Spleen (tissue), 11 donors: ENCODE measurements around the gene ATF1. TPM values are rescaled to one million over a fixed set of nuclear protein-coding genes. Genes with fewer than 3 reads are reported as not detected.

Experiments
- DNase-seq: peaks from one replicate; pipeline ENCODE4 v3.0.0-alpha.2; 2020
- H3K27ac ChIP-seq, 8 donors: fragments of 200-600 bp; sonication (generic) in 7 of 8; 1 replicate in 4 of 8; 2 replicates in 4 of 8; pipeline versions ENCODE4 v1.5.0 to v1.8.0; 2016 to 2021; ENCODE audit warnings: inconsistent platforms in 4 of 8, mild to moderate bottlenecking in 4 of 8, moderate library complexity in 1 of 8
- H3K27me3 ChIP-seq, 7 donors: fragments of 200-600 bp; sonication (generic) in 6 of 7; replicated peaks in 1 of 7; 1 replicate in 4 of 7; 2 replicates in 3 of 7; pipeline versions ENCODE4 v1.5.0 to v1.8.0; 2016 to 2021; ENCODE audit warnings: inconsistent platforms in 3 of 7, mild to moderate bottlenecking in 1 of 7
- H3K36me3 ChIP-seq, 6 donors: fragments of 200-600 bp; sonication (generic) in 5 of 6; 1 replicate in 4 of 6; 2 replicates in 2 of 6; pipeline versions ENCODE4 v1.5.0 to v1.8.0; 2016 to 2021; ENCODE audit warnings: inconsistent platforms in 2 of 6
- H3K4me1 ChIP-seq, 6 donors: fragments of 200-600 bp; sonication (generic) in 5 of 6; 1 replicate in 3 of 6; 2 replicates in 3 of 6; pipeline versions ENCODE4 v1.5.0 to v1.8.0; 2016 to 2021; ENCODE audit warnings: inconsistent platforms in 3 of 6
- H3K4me3 ChIP-seq, 8 donors: fragments of 200-600 bp; sonication (generic) in 7 of 8; 1 replicate in 4 of 8; 2 replicates in 4 of 8; pipeline versions ENCODE4 v1.5.0 to v1.8.0; 2016 to 2021; ENCODE audit warnings: inconsistent platforms in 4 of 8, mild to moderate bottlenecking in 4 of 8, moderate library complexity in 2 of 8
- H3K9me3 ChIP-seq, 8 donors: fragments of 200-600 bp; sonication (generic) in 7 of 8; 1 replicate in 4 of 8; 2 replicates in 4 of 8; pipeline versions ENCODE4 v1.5.0 to v1.8.0; 2016 to 2021; ENCODE audit warnings: inconsistent platforms in 4 of 8
- CTCF ChIP-seq, 11 experiments: fragments of 200-600 bp in 7 of 11; fragments of 450-650 bp in 4 of 11; sonication (generic) in 4 of 11; IDR thresholded peaks in 8 of 11; conservative IDR thresholded peaks in 3 of 11; 1 replicate in 7 of 11; 2 replicates in 4 of 11; pipeline versions ENCODE4 v1.4.0 to v1.8.0; 2016 to 2021; ENCODE audit warnings: antibody characterized with exemption in 11 of 11, inconsistent platforms in 4 of 11, mild to moderate bottlenecking in 1 of 11
- POLR2A ChIP-seq, 3 donors: fragments of 450-650 bp; IDR thresholded peaks; one replicate each; pipeline ENCODE4 v1.5.1; 2017; ENCODE audit warnings: antibody characterized with exemption in 3 of 3, mild to moderate bottlenecking in 1 of 3
- POLR2AphosphoS5 ChIP-seq, 3 donors: sonication (generic); formaldehyde crosslinking; IDR thresholded peaks; one replicate each; pipeline ENCODE4 v1.5.1; 2017; ENCODE audit warnings: antibody characterized with exemption in 3 of 3
- WGBS, 5 donors: extraction: QIAGEN DNeasy Blood & Tissue Kit in 3 of 5; methylation state at CpG; one replicate each; pipeline versions ENCODE4 v1.1.5 to v1.1.7; 2013 to 2018; 5-methylcytosine and 5-hydroxymethylcytosine counted together
- intact Hi-C: fragments of 100-400 bp; cut with DNase I; formaldehyde crosslinking; loops from one replicate; pipeline ENCODE4 v1.15.0; 2023; ENCODE audit warnings: low total_unique reads
- polyA plus RNA-seq, 3 donors: library from polyadenylated mRNA; stranded (reverse); fragments of 200-250 nt; gene quantifications; one replicate each; pipeline ENCODE4 v1.2.1, GENCODE V29; 2013
- total RNA-seq, 7 donors: library from RNA; depleted of rRNA in 3 of 7; stranded (reverse); fragments of >200 nt in 3 of 7; fragmentation: NEBNext Ultra II Directional in 4 of 7; extraction: Animal tissue kit (Norgen Biotek cat#: 25700) in 4 of 7; gene quantifications; one replicate each; pipeline versions ENCODE4 v1.1.0 to v1.2.1, GENCODE V29; 2016 to 2021
- donor health status: healthy with polysubstance abuse.
- donor health status: DM: no; HTN: no; CAD: no; lungs with moderate emphysema.
- donor health status: DM: no; HTN: no; CAD: no.
- donor health status: Bipolar disorder and iron deficiency.
- donor health status: healthy.
- donor health status: DM: no; HTN: no; CAD: no.
- donor health status: DM: yes; HTN: yes; CAD: no.

The ATF1 gene
- total and polyA plus RNA-seq, 10 donors = 10.3 to 41.7 (median 18.8) TPM

- peaks cover 0 to 5% (median 0%) of the 10 kb centered on the region in 7 donors for H3K27me3 ChIP-seq
- H3K9me3 ChIP-seq = peaks cover 0 to 23% (median 20%) of the 10 kb centered on the region in 8 donors
- H3K36me3 ChIP-seq = no peaks in the 10 kb centered on the region
- intact Hi-C loops = loop anchor here (10.0 kb wide), 1 partner anchor 96 kb away; no protein-coding TSS in a partner anchor
- no peak overlapping the region for H3K4me3 ChIP-seq
- DNase-seq = no peak
- 80 to 98% (median 92%) methylated on average over 2 of the region's 2 CpGs for WGBS, 5 donors
- TF ChIP-seq CTCF (IDR thresholded peaks at IDR 0.05 in 8 of 11, conservative IDR thresholded peaks at IDR 0.05 in 3 of 11) (no peak), POLR2AphosphoS5 (IDR thresholded peaks at IDR 0.05) (no peak), POLR2A (IDR thresholded peaks at IDR 0.05) (no peak)
- H3K4me1 ChIP-seq = no peaks in the 10 kb centered on the region
- no peak overlapping the region for H3K27ac ChIP-seq
Measured at GRCh38 chr12:50839042-50839441, 75.1 kb downstream of the ATF1 start.

- Histone ChIP-seq H3K36me3 (no peaks in the 10 kb centered on the region), H3K27ac (no peak overlapping the region), H3K4me3 (no peak overlapping the region), H3K4me1 (no peaks in the 10 kb centered on the region), H3K27me3 (peaks cover 0 to 5% (median 0%) of the 10 kb centered on the region in 7 donors), H3K9me3 (peaks cover 0 to 12% (median 8%) of the 10 kb centered on the region in 8 donors)
- DNase-seq = no peak
- 92 to 99% (median 94%) methylated on average over 7 of the region's 7 CpGs for WGBS, 5 donors
- TF ChIP-seq CTCF (IDR thresholded peaks at IDR 0.05 in 8 of 11, conservative IDR thresholded peaks at IDR 0.05 in 3 of 11) = no peak
- no peak for TF ChIP-seq POLR2A (IDR thresholded peaks at IDR 0.05)
- no peak for TF ChIP-seq POLR2AphosphoS5 (IDR thresholded peaks at IDR 0.05)
- intact Hi-C loops = no loop called here
Measured at GRCh38 chr12:50840809-50841487, 77.0 kb downstream of the ATF1 start.

- WGBS, 5 donors = 57 to 85% (median 62%) methylated on average over 7 of the region's 7 CpGs
- intact Hi-C loops = no loop called here
- no peak for DNase-seq
Measured at GRCh38 chr12:50841716-50842531, 78.0 kb downstream of the ATF1 start.

More at GRCh38 chr12:50841716-50842531, 78.0 kb downstream of the ATF1 start:
- H3K4me3 ChIP-seq = no peak overlapping the region
- TF ChIP-seq CTCF (IDR thresholded peaks at IDR 0.05 in 8 of 11, conservative IDR thresholded peaks at IDR 0.05 in 3 of 11) = no peak
- no peak for TF ChIP-seq POLR2AphosphoS5 (IDR thresholded peaks at IDR 0.05)
- no peak for TF ChIP-seq POLR2A (IDR thresholded peaks at IDR 0.05)
- H3K4me1 ChIP-seq = no peaks in the 10 kb centered on the region
- H3K9me3 ChIP-seq = peaks cover 0 to 12% (median 8%) of the 10 kb centered on the region in 8 donors
- peaks cover 0 to 5% (median 0%) of the 10 kb centered on the region in 7 donors for H3K27me3 ChIP-seq
- no peaks in the 10 kb centered on the region for H3K36me3 ChIP-seq
- H3K27ac ChIP-seq = no peak overlapping the region
